Spleen (tissue), 7 donors: ENCODE data around the gene IL1RN.

ENCODE experiments used
- POLR2AphosphoS5 ChIP-seq, 3 donors: sonication (generic); formaldehyde crosslinking; IDR thresholded peaks; one replicate each; pipeline ENCODE4 v1.5.1; 2017; ENCODE audit warnings: antibody characterized with exemption in 3 of 3
- TF ChIP-seq, protein P1 (sequence below), 11 experiments: fragments of 200-600 bp in 7 of 11; fragments of 450-650 bp in 4 of 11; sonication (generic) in 4 of 11; IDR thresholded peaks in 8 of 11; conservative IDR thresholded peaks in 3 of 11; 1 replicate in 7 of 11; 2 replicates in 4 of 11; pipeline versions ENCODE4 v1.4.0 to v1.8.0; 2016 to 2021; ENCODE audit warnings: antibody characterized with exemption in 11 of 11, inconsistent platforms in 4 of 11, mild to moderate bottlenecking in 1 of 11
- donor health status: DM: no; HTN: no; CAD: no; lungs with moderate emphysema.
- donor health status: DM: no; HTN: no; CAD: no.
- donor health status: DM: no; HTN: no; CAD: no.

DNA sequence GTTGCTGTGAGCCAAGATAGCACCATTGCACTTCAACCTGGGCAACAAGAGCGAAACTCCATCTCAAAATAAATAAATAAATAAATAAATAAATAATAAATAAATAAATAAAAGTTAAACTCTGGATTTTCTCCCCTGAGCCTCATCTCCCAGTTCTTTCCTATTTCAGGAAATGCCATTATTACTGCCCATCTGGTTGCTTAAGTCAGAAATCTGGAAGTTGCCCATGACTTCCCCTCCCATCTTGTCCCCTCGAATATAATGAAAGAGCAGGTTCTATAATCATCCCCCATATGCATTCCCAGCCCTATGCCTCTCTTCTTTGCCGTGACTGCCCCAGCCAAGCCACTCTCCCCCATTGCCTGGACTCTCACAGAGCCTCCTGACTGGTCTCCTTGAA is 42.2 kb downstream of the IL1RN start:
- no peak for TF ChIP-seq POLR2AphosphoS5 (IDR thresholded peaks at IDR 0.05)
- TF ChIP-seq, protein P1, sequence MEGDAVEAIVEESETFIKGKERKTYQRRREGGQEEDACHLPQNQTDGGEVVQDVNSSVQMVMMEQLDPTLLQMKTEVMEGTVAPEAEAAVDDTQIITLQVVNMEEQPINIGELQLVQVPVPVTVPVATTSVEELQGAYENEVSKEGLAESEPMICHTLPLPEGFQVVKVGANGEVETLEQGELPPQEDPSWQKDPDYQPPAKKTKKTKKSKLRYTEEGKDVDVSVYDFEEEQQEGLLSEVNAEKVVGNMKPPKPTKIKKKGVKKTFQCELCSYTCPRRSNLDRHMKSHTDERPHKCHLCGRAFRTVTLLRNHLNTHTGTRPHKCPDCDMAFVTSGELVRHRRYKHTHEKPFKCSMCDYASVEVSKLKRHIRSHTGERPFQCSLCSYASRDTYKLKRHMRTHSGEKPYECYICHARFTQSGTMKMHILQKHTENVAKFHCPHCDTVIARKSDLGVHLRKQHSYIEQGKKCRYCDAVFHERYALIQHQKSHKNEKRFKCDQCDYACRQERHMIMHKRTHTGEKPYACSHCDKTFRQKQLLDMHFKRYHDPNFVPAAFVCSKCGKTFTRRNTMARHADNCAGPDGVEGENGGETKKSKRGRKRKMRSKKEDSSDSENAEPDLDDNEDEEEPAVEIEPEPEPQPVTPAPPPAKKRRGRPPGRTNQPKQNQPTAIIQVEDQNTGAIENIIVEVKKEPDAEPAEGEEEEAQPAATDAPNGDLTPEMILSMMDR (IDR thresholded peaks at IDR 0.05 in 8 of 11, conservative IDR thresholded peaks at IDR 0.05 in 3 of 11) = no peak
